Frontal cortex (tissue), 1 donor: ENCODE data around the gene CNTFR. TPM values are rescaled to one million over a fixed set of nuclear protein-coding genes. Genes with fewer than 3 reads are reported as not detected.

Experiments
- total RNA-seq: library from RNA; depleted of rRNA; stranded (reverse); fragments of >200 nt; gene quantifications from one replicate; pipeline ENCODE4 v1.2.3, GENCODE V29; 2014

The CNTFR gene
- total RNA-seq, 1 donor from 2014 or later, result 9.8 TPM

Other genes starting within 250 kb of the CNTFR start
- 2.4 TPM for gene MYORG, start 212.8 kb downstream of the CNTFR start, total RNA-seq
- 22.4 TPM for gene FAM219A, start 131.2 kb downstream of the CNTFR start, total RNA-seq
- gene DNAI1, start 130.9 kb downstream of the CNTFR start, total RNA-seq, result 1.2 TPM
- 53.4 TPM for gene ENHO, start 66.7 kb downstream of the CNTFR start, total RNA-seq
- 6.1 TPM for gene RPP25L, start 22.4 kb upstream of the CNTFR start, total RNA-seq
- 165 TPM for gene DCTN3, start 30.8 kb upstream of the CNTFR start, total RNA-seq
- gene ARID3C, start 39.3 kb upstream of the CNTFR start, total RNA-seq, result 0.82 TPM
- 20.8 TPM for gene SIGMAR1, start 48.1 kb upstream of the CNTFR start, total RNA-seq
- 29.3 TPM for gene GALT, start 57.0 kb upstream of the CNTFR start, total RNA-seq
- 5.3 TPM for gene IL11RA, start 62.5 kb upstream of the CNTFR start, total RNA-seq
- gene CCL27, start 72.9 kb upstream of the CNTFR start, total RNA-seq, result 0.41 TPM
- not detected for gene CCL19, start 101.6 kb upstream of the CNTFR start, total RNA-seq
- not detected for gene CCL21, start 120.4 kb upstream of the CNTFR start, total RNA-seq